Activated T-cell treated with anti-CD3 and anti-CD28 coated beads, Interleukin-2, amount 50 U/mL, for 72 hours (primary cell): ENCODE measurements around the gene CCDC174. TPM values are rescaled to one million over a fixed set of nuclear protein-coding genes. Genes with fewer than 3 reads are reported as not detected.

Experiments
- ATAC-seq, 2 donors: fragments of 150-1000 bp; cut with Tn5 transposase; replicated peaks in 1 of 2; 2 replicates each; pipeline ENCODE4 v1.10.0; 2021; ENCODE audit warnings: moderate library complexity in 2 of 2, mild to moderate bottlenecking in 1 of 2
- DNase-seq, 2 donors: peaks; one replicate each; pipeline ENCODE4 v3.0.0; 2021 to 2022; ENCODE audit warnings: mixed read lengths in 1 of 2
- H3K27ac Mint-ChIP-seq: one replicate; pipeline ENCODE4 v1.8.0; 2022; ENCODE audit warnings: mild to moderate bottlenecking, moderate library complexity, mixed read lengths
- H3K27me3 Mint-ChIP-seq: one replicate; pipeline ENCODE4 v1.8.0; 2022; ENCODE audit warnings: low read depth, mixed read lengths
- H3K36me3 Mint-ChIP-seq, 2 donors: one replicate each; pipeline ENCODE4 v1.8.0; 2022; ENCODE audit warnings: mixed read lengths in 2 of 2, mild to moderate bottlenecking in 1 of 2; ENCODE audit not compliant: insufficient read depth in 2 of 2
- H3K4me1 Mint-ChIP-seq: one replicate; pipeline ENCODE4 v1.8.0; 2022; ENCODE audit warnings: low read depth, mixed read lengths
- H3K4me3 Mint-ChIP-seq, 2 donors: one replicate each; pipeline ENCODE4 v1.8.0; 2022; ENCODE audit warnings: mild to moderate bottlenecking in 2 of 2, mixed read lengths in 2 of 2, moderate library complexity in 2 of 2
- H3K9me3 Mint-ChIP-seq, 2 donors: one replicate each; pipeline ENCODE4 v1.8.0; 2022; ENCODE audit warnings: mixed read lengths in 2 of 2
- total RNA-seq, 2 donors: library from RNA; stranded (reverse); gene quantifications; one replicate each; pipeline ENCODE4 v1.2.3, GENCODE V29; 2022

Gene CCDC174
- total RNA-seq, 2 donors from 2014 or later: 33.9 to 34.3 TPM

GRCh38 chr3:14678015-14678503 lies 26.5 kb downstream of the CCDC174 start:
- Mint-ChIP-seq H3K36me3 (peaks cover 2 to 5% of the 10 kb centered on the region in 2 donors), H3K9me3 (peaks cover 0 to 3% of the 10 kb centered on the region in 2 donors), H3K27ac (no peak overlapping the region), H3K27me3 (no peaks in the 10 kb centered on the region), H3K4me3 (no peak overlapping the region), H3K4me1 (no peaks in the 10 kb centered on the region)
- ATAC-seq (peak in 1 of 2 donors; percentile 14), DNase-seq (no peak)

- H3K4me3 Mint-ChIP-seq: no peak overlapping the region
Observed at GRCh38 chr3:14680115-14680514, 28.6 kb downstream of the CCDC174 start.

GRCh38 chr3:14680716-14681115 lies 29.2 kb downstream of the CCDC174 start:
- no peaks in the 10 kb centered on the region for H3K4me1 Mint-ChIP-seq
- no peaks in the 10 kb centered on the region for H3K27me3 Mint-ChIP-seq
- no peak overlapping the region for H3K4me3 Mint-ChIP-seq
- DNase-seq (no peak), ATAC-seq (no peak)
- peaks cover 0 to 3% of the 10 kb centered on the region in 2 donors for H3K9me3 Mint-ChIP-seq
- H3K27ac Mint-ChIP-seq: no peak overlapping the region
- H3K36me3 Mint-ChIP-seq: peaks cover 2 to 5% of the 10 kb centered on the region in 2 donors

More at GRCh38 chr3:14680115-14680514, 28.6 kb downstream of the CCDC174 start:
- no peak for ATAC-seq
- Mint-ChIP-seq H3K4me1 (no peaks in the 10 kb centered on the region), H3K27me3 (no peaks in the 10 kb centered on the region), H3K9me3 (peaks cover 0 to 3% of the 10 kb centered on the region in 2 donors), H3K36me3 (peaks cover 2 to 5% of the 10 kb centered on the region in 2 donors), H3K27ac (no peak overlapping the region)
- no peak for DNase-seq

GRCh38 chr3:14684447-14684846 lies 32.9 kb downstream of the CCDC174 start:
- ATAC-seq (no peak), DNase-seq (no peak)
- Mint-ChIP-seq H3K36me3 (peaks cover 0 to 2% of the 10 kb centered on the region in 2 donors), H3K4me3 (no peak overlapping the region), H3K27me3 (no peaks in the 10 kb centered on the region), H3K9me3 (peaks cover 0 to 3% of the 10 kb centered on the region in 2 donors), H3K4me1 (peaks cover 9% of the 10 kb centered on the region), H3K27ac (no peak overlapping the region)

GRCh38 chr3:14685179-14685578 lies 33.6 kb downstream of the CCDC174 start:
- H3K9me3 Mint-ChIP-seq: peaks cover 0 to 2% of the 10 kb centered on the region in 2 donors
- ATAC-seq (no peak), DNase-seq (no peak)
- H3K27me3 Mint-ChIP-seq: no peaks in the 10 kb centered on the region
- peaks cover 11% of the 10 kb centered on the region for H3K4me1 Mint-ChIP-seq
- no peak overlapping the region for H3K27ac Mint-ChIP-seq
- H3K4me3 Mint-ChIP-seq: no peak overlapping the region
- peaks cover 0 to under 1% of the 10 kb centered on the region in 2 donors for H3K36me3 Mint-ChIP-seq

- H3K9me3 Mint-ChIP-seq: no peaks in the 10 kb centered on the region
- peaks cover 11% of the 10 kb centered on the region for H3K4me1 Mint-ChIP-seq
- ATAC-seq (no peak), DNase-seq (no peak)
- no peaks in the 10 kb centered on the region for H3K27me3 Mint-ChIP-seq
- no peak overlapping the region for H3K27ac Mint-ChIP-seq
- no peak overlapping the region for H3K4me3 Mint-ChIP-seq
- H3K36me3 Mint-ChIP-seq: no peaks in the 10 kb centered on the region
Observed at GRCh38 chr3:14687360-14687759, 35.8 kb downstream of the CCDC174 start.

- DNase-seq (no peak), ATAC-seq (no peak)
- H3K27me3 Mint-ChIP-seq: no peaks in the 10 kb centered on the region
- no peaks in the 10 kb centered on the region for H3K36me3 Mint-ChIP-seq
- peaks cover 11% of the 10 kb centered on the region for H3K4me1 Mint-ChIP-seq
- H3K9me3 Mint-ChIP-seq: no peaks in the 10 kb centered on the region
- H3K27ac Mint-ChIP-seq: no peak overlapping the region
- no peak overlapping the region for H3K4me3 Mint-ChIP-seq
Observed at GRCh38 chr3:14688525-14688924, 37.0 kb downstream of the CCDC174 start.

- H3K4me3 Mint-ChIP-seq: no peak overlapping the region
- no peaks in the 10 kb centered on the region for H3K27me3 Mint-ChIP-seq
- H3K4me1 Mint-ChIP-seq: peaks cover 11% of the 10 kb centered on the region
- ATAC-seq (peak in 1 of 2 donors; percentile 38), DNase-seq (no peak)
- H3K9me3 Mint-ChIP-seq: no peaks in the 10 kb centered on the region
- H3K36me3 Mint-ChIP-seq: no peaks in the 10 kb centered on the region
- no peak overlapping the region for H3K27ac Mint-ChIP-seq
Observed at GRCh38 chr3:14689247-14689980, 37.9 kb downstream of the CCDC174 start.

- ATAC-seq (no peak), DNase-seq (no peak)
- no peak overlapping the region for H3K4me3 Mint-ChIP-seq
- no peaks in the 10 kb centered on the region for H3K9me3 Mint-ChIP-seq
- no peaks in the 10 kb centered on the region for H3K36me3 Mint-ChIP-seq
- H3K27me3 Mint-ChIP-seq: no peaks in the 10 kb centered on the region
- H3K4me1 Mint-ChIP-seq: peaks cover 11% of the 10 kb centered on the region
- H3K27ac Mint-ChIP-seq: no peak overlapping the region
Observed at GRCh38 chr3:14691239-14691638, 39.7 kb downstream of the CCDC174 start.

- H3K27me3 Mint-ChIP-seq: no peaks in the 10 kb centered on the region
Observed at GRCh38 chr3:14691719-14692118, 40.2 kb downstream of the CCDC174 start.

GRCh38 chr3:14698601-14699244 lies 47.2 kb downstream of the CCDC174 start:
- Mint-ChIP-seq H3K36me3 (peaks cover 0 to 6% of the 10 kb centered on the region in 2 donors), H3K27me3 (no peaks in the 10 kb centered on the region), H3K4me3 (no peak overlapping the region), H3K9me3 (peaks cover 0 to 2% of the 10 kb centered on the region in 2 donors), H3K4me1 (no peaks in the 10 kb centered on the region), H3K27ac (no peak overlapping the region)
- ATAC-seq: no peak
- DNase-seq: no peak

More at GRCh38 chr3:14691719-14692118, 40.2 kb downstream of the CCDC174 start:
- Mint-ChIP-seq H3K4me1 (peaks cover 11% of the 10 kb centered on the region), H3K36me3 (no peaks in the 10 kb centered on the region), H3K9me3 (no peaks in the 10 kb centered on the region), H3K4me3 (no peak overlapping the region), H3K27ac (no peak overlapping the region)
- DNase-seq (no peak), ATAC-seq (no peak)

- Mint-ChIP-seq H3K36me3 (peaks cover 0 to 6% of the 10 kb centered on the region in 2 donors), H3K27me3 (no peaks in the 10 kb centered on the region), H3K27ac (no peak overlapping the region), H3K4me3 (no peak overlapping the region), H3K9me3 (peaks cover 0 to 2% of the 10 kb centered on the region in 2 donors), H3K4me1 (no peaks in the 10 kb centered on the region)
- ATAC-seq: no peak
- no peak for DNase-seq
Observed at GRCh38 chr3:14699643-14700042, 48.1 kb downstream of the CCDC174 start.

- H3K27ac Mint-ChIP-seq: peak overlapping the region; percentile 33
- no peak overlapping the region for H3K4me3 Mint-ChIP-seq
- H3K4me1 Mint-ChIP-seq: no peaks in the 10 kb centered on the region
- ATAC-seq (no peak), DNase-seq (no peak)
- H3K36me3 Mint-ChIP-seq: peaks cover 0 to 6% of the 10 kb centered on the region in 2 donors
- peaks cover 0 to 2% of the 10 kb centered on the region in 2 donors for H3K9me3 Mint-ChIP-seq
- no peaks in the 10 kb centered on the region for H3K27me3 Mint-ChIP-seq
Observed at GRCh38 chr3:14700891-14701290, 49.3 kb downstream of the CCDC174 start.
